ENCODE data around the gene RBFOX2. TPM values are rescaled to one million over a fixed set of nuclear protein-coding genes. Genes with fewer than 3 reads are reported as not detected.
"Not testable (repeated sequence)": the region's sequence is repeated elsewhere in the genome, so short reads cannot be mapped to it uniquely, and the experiment has no call there.

The RBFOX2 gene
- total RNA-seq, 2 donors from 2014 or later = 104 to 120 TPM

- Histone ChIP-seq H3K4me1 (ENCODE audit: control insufficient read depth, insufficient read depth, low read length) (peaks cover 6% of the 10 kb centered on the region), H3K4me3 (ENCODE audit: low read length) (no peak overlapping the region), H3K36me3 (ENCODE audit: control insufficient read depth, insufficient read depth, low read length) (peaks cover 70% of the 10 kb centered on the region), H3K9ac (ENCODE audit: extremely low read depth, low read length, poor library complexity, severe bottlenecking) (no peak overlapping the region), H3K27me3 (ENCODE audit: control insufficient read depth, insufficient read depth, low read length, poor library complexity, severe bottlenecking) (no peaks in the 10 kb centered on the region), H3K9me3 (ENCODE audit: control insufficient read depth, low read length) (peaks cover 10% of the 10 kb centered on the region), H3K27ac (ENCODE audit: low read depth, low read length) (no peak overlapping the region)
- TF ChIP-seq, protein P1, sequence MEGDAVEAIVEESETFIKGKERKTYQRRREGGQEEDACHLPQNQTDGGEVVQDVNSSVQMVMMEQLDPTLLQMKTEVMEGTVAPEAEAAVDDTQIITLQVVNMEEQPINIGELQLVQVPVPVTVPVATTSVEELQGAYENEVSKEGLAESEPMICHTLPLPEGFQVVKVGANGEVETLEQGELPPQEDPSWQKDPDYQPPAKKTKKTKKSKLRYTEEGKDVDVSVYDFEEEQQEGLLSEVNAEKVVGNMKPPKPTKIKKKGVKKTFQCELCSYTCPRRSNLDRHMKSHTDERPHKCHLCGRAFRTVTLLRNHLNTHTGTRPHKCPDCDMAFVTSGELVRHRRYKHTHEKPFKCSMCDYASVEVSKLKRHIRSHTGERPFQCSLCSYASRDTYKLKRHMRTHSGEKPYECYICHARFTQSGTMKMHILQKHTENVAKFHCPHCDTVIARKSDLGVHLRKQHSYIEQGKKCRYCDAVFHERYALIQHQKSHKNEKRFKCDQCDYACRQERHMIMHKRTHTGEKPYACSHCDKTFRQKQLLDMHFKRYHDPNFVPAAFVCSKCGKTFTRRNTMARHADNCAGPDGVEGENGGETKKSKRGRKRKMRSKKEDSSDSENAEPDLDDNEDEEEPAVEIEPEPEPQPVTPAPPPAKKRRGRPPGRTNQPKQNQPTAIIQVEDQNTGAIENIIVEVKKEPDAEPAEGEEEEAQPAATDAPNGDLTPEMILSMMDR (conservative IDR thresholded peaks at IDR 0.05) = no peak
- no peak overlapping the region for H3K27ac Mint-ChIP-seq
- 81 to 94% methylated on average over 2 to 3 of the region's 3 CpGs for WGBS, 2 experiments (ENCODE audit: insufficient coverage in 1 of 2, insufficient read length in 1 of 2)
- H3K4me1 Mint-ChIP-seq = peaks cover 22% of the 10 kb centered on the region
- H3K4me3 Mint-ChIP-seq = no peak overlapping the region
- no peaks in the 10 kb centered on the region for H3K27me3 Mint-ChIP-seq (ENCODE audit: insufficient read depth)
- no peak for DNase-seq
- peaks cover 12% of the 10 kb centered on the region for H3K9me3 Mint-ChIP-seq
- H3K36me3 Mint-ChIP-seq (ENCODE audit: low read depth) = peaks cover 47% of the 10 kb centered on the region
These were observed 288.7 kb downstream of the RBFOX2 start for GRCh38 chr22:35739931-35740380.

- Histone ChIP-seq H3K9ac (ENCODE audit: extremely low read depth, low read length, poor library complexity, severe bottlenecking) (no peak overlapping the region), H3K27ac (ENCODE audit: low read depth, low read length) (no peak overlapping the region), H3K9me3 (ENCODE audit: control insufficient read depth, low read length) (peaks cover 10% of the 10 kb centered on the region), H3K4me1 (ENCODE audit: control insufficient read depth, insufficient read depth, low read length) (peaks cover 1% of the 10 kb centered on the region), H3K27me3 (ENCODE audit: control insufficient read depth, insufficient read depth, low read length, poor library complexity, severe bottlenecking) (no peaks in the 10 kb centered on the region), H3K36me3 (ENCODE audit: control insufficient read depth, insufficient read depth, low read length) (peaks cover 65% of the 10 kb centered on the region), H3K4me3 (ENCODE audit: low read length) (no peak overlapping the region)
- H3K4me3 Mint-ChIP-seq = no peak overlapping the region
- peaks cover 12% of the 10 kb centered on the region for H3K9me3 Mint-ChIP-seq
- peaks cover 15% of the 10 kb centered on the region for H3K4me1 Mint-ChIP-seq
- H3K27ac Mint-ChIP-seq = no peak overlapping the region
- WGBS, 2 experiments (ENCODE audit: insufficient coverage in 1 of 2, insufficient read length in 1 of 2) = 88 to 93% methylated on average over 5 to 12 of the region's 12 CpGs
- DNase-seq = peak; percentile 66
- peaks cover 47% of the 10 kb centered on the region for H3K36me3 Mint-ChIP-seq (ENCODE audit: low read depth)
- TF ChIP-seq, protein P1 (conservative IDR thresholded peaks at IDR 0.05) = peak; percentile 71
- H3K27me3 Mint-ChIP-seq (ENCODE audit: insufficient read depth) = no peaks in the 10 kb centered on the region
These were observed 289.3 kb downstream of the RBFOX2 start for GRCh38 chr22:35739076-35739930.

DNA sequence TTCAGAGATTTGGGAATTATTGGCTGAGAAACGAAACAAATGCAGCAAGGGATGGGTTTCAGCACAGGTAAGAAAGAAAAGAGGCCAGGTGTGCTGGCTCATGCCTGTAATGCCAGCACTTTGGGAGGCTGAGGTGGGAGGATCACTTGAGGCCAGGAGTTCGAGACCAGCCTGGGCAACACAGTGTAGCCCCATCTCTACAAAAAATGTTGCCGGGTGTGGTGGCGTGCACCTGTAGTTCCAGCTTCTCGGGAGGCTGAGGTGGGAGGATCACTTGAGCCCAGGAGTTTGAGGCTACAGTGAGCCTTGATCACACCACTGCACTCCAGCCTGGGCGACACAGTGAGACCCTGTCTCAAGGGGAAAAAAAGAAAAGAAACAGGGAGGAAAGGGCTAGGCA lies 290.7 kb downstream of the RBFOX2 start:
- not testable (repeated sequence) for H3K4me1 ChIP-seq (ENCODE audit: control insufficient read depth, insufficient read depth, low read length); H3K27ac ChIP-seq (ENCODE audit: low read depth, low read length); H3K9ac ChIP-seq (ENCODE audit: extremely low read depth, low read length, poor library complexity, severe bottlenecking); H3K27me3 Mint-ChIP-seq (ENCODE audit: insufficient read depth); H3K27me3 ChIP-seq (ENCODE audit: control insufficient read depth, insufficient read depth, low read length, poor library complexity, severe bottlenecking); H3K4me1 Mint-ChIP-seq; H3K4me3 ChIP-seq (ENCODE audit: low read length); DNase-seq; H3K4me3 Mint-ChIP-seq
- peaks cover 41% of the 10 kb centered on the region for H3K36me3 Mint-ChIP-seq (ENCODE audit: low read depth)
- H3K9me3 Mint-ChIP-seq = peaks cover 12% of the 10 kb centered on the region
- peak overlapping the region; percentile 38 for H3K27ac Mint-ChIP-seq
- peaks cover 51% of the 10 kb centered on the region for H3K36me3 ChIP-seq (ENCODE audit: control insufficient read depth, insufficient read depth, low read length)
- H3K9me3 ChIP-seq (ENCODE audit: control insufficient read depth, low read length) = peaks cover 10% of the 10 kb centered on the region
- WGBS, 2 experiments (ENCODE audit: insufficient coverage in 1 of 2, insufficient read length in 1 of 2) = 90 to 92% methylated on average over 2 to 6 of the region's 6 CpGs
